NT2/D1 (cell line): Measurements from ENCODE around the gene NSD1.

ENCODE experiments used
- SUZ12 ChIP-seq: IDR thresholded peaks from 2 replicates; pipeline ENCODE4 v1.6.1; 2011; ENCODE audit not compliant: insufficient read length, insufficient read depth; ENCODE audit errors: extremely low read depth
- YY1 ChIP-seq: IDR thresholded peaks from 2 replicates; pipeline ENCODE4 v1.6.1; 2011; ENCODE audit not compliant: insufficient read length, insufficient read depth
- ZNF274 ChIP-seq: IDR thresholded peaks from 2 replicates; pipeline ENCODE4 v1.6.1; 2011; ENCODE audit warnings: mild to moderate bottlenecking, low read depth, low read length

DNA sequence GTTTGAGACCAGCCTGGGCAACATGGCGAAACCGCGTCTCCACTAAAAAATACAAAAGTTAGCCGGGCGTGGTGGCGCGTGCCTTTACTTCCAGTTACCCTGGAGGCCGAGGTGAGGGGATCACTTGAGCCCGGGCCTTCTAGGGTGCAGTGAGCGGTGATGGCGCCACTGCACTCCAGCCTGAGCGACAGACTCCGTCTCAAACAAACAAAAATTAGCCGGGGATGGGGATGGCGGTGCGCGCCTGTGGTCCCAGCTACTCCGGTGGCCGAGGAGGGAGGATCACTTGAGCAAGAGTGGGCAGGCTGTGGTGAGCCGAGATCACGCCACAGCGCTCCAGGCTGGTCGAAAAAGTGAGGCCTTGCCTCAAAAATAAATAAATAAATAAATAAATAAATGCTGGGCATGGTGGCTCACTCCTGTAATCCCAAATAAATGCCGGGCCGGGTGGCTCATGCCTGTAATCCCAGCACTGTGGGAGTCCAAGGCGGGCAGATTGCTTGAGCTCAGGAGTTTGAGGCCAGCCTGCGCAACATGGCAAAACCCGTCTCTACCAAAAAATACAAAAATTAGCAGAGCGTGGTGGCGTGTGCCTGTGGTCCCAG lies 16.0 kb upstream of the NSD1 start:
- TF ChIP-seq YY1 (no peak), ZNF274 (no peak), SUZ12 (no peak)
